Lower lobe of right lung (tissue), 2 donors: Measurements from ENCODE around the gene CTNNBL1. TPM values are rescaled to one million over a fixed set of nuclear protein-coding genes. Genes with fewer than 3 reads are reported as not detected.

Experiments used
- ATAC-seq, 2 donors: fragments of 200-7000 bp; cut with Tn5 transposase; one replicate each; pipeline ENCODE4 v1.9.1; 2020 to 2022; ENCODE audit warnings: mild to moderate bottlenecking in 2 of 2, moderate library complexity in 2 of 2
- DNase-seq: peaks from one replicate; pipeline ENCODE4 v3.0.0-alpha.2; 2020
- H3K27ac ChIP-seq: fragments of 200-600 bp; one replicate; pipeline ENCODE4 v1.8.0; 2022
- H3K27me3 ChIP-seq: fragments of 200-600 bp; one replicate; pipeline ENCODE4 v1.8.0; 2022; ENCODE audit warnings: low read depth
- H3K36me3 ChIP-seq: fragments of 200-600 bp; one replicate; pipeline ENCODE4 v1.8.0; 2022; ENCODE audit warnings: mild to moderate bottlenecking
- H3K4me1 ChIP-seq: fragments of 200-600 bp; one replicate; pipeline ENCODE4 v1.8.0; 2022
- H3K4me3 ChIP-seq: fragments of 200-600 bp; one replicate; pipeline ENCODE4 v1.8.0; 2022; ENCODE audit warnings: mild to moderate bottlenecking
- H3K9me3 ChIP-seq: fragments of 200-600 bp; one replicate; pipeline ENCODE4 v1.8.0; 2022
- intact Hi-C: fragments of 100-400 bp; cut with DNase I; formaldehyde crosslinking; loops from one replicate; pipeline ENCODE4 v1.11.0; 2022
- total RNA-seq: library from RNA; stranded (reverse); fragmentation: NEBNext Ultra II Directional; extraction: Animal tissue kit (Norgen Biotek cat#: 25700); gene quantifications from one replicate; pipeline ENCODE4 v1.2.1, GENCODE V29; 2021
- TF ChIP-seq, protein P1 (sequence below): fragments of 200-600 bp; IDR thresholded peaks from one replicate; pipeline ENCODE4 v1.8.0; 2022; ENCODE audit warnings: antibody characterized with exemption, mild to moderate bottlenecking
- donor health status: DM: no; HTN: yes; CAD: no; lungs with severe emphysema.

The CTNNBL1 gene
- total RNA-seq, 1 donor from 2014 or later = 52.3 TPM

DNA sequence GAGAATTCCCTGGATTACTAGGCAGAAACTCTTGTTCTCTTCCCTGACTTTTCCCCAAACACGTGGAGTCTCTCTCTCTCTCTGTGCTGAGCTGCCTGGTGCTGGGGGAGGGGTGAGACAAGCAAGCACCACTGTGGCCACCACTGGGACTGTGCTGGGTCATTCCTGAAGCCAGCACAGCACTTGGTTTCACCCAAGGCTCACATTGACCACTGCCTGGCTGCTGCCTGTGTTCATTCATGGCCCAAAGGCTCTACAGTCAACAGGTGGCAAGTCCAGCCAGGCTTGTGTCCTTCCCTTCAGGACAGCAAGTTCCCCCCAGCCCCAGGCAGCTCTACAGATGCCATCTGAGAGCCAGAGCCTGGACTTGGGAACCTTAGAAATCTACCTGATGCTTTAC is 92.2 kb downstream of the CTNNBL1 start:
- Histone ChIP-seq H3K27me3 (no peaks in the 10 kb centered on the region), H3K36me3 (peaks cover 42% of the 10 kb centered on the region), H3K4me3 (no peak overlapping the region), H3K4me1 (no peaks in the 10 kb centered on the region), H3K27ac (no peak overlapping the region), H3K9me3 (no peaks in the 10 kb centered on the region)
- intact Hi-C loops = no loop called here
- ATAC-seq = no peak
- no peak for DNase-seq
- TF ChIP-seq, protein P1, sequence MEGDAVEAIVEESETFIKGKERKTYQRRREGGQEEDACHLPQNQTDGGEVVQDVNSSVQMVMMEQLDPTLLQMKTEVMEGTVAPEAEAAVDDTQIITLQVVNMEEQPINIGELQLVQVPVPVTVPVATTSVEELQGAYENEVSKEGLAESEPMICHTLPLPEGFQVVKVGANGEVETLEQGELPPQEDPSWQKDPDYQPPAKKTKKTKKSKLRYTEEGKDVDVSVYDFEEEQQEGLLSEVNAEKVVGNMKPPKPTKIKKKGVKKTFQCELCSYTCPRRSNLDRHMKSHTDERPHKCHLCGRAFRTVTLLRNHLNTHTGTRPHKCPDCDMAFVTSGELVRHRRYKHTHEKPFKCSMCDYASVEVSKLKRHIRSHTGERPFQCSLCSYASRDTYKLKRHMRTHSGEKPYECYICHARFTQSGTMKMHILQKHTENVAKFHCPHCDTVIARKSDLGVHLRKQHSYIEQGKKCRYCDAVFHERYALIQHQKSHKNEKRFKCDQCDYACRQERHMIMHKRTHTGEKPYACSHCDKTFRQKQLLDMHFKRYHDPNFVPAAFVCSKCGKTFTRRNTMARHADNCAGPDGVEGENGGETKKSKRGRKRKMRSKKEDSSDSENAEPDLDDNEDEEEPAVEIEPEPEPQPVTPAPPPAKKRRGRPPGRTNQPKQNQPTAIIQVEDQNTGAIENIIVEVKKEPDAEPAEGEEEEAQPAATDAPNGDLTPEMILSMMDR = no peak

DNA sequence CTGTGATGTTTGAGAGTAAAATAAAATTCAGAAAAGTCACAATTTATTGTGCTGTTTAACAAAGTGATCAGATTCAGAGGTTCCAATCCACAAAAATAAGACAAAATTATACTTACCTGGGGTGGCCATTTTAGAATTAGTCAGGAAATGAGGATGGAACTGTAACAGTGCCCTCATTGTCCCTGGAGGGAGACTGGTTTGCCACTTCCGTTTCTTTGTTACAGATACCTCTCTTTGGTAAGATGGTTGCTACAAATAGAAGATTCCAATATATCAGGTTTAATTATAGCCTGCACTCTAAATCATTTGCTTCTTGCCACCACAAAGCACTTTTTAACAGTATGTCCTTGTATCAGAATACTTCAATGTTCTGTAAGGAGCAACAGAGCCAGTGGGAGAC is 95.6 kb downstream of the CTNNBL1 start:
- no peaks in the 10 kb centered on the region for H3K27me3 ChIP-seq
- H3K4me3 ChIP-seq = no peak overlapping the region
- no peak for DNase-seq
- H3K9me3 ChIP-seq = no peaks in the 10 kb centered on the region
- intact Hi-C loops = no loop called here
- H3K27ac ChIP-seq = no peak overlapping the region
- H3K36me3 ChIP-seq = peaks cover 34% of the 10 kb centered on the region
- ATAC-seq = no peak
- no peaks in the 10 kb centered on the region for H3K4me1 ChIP-seq
- TF ChIP-seq, protein P1 = no peak

DNA sequence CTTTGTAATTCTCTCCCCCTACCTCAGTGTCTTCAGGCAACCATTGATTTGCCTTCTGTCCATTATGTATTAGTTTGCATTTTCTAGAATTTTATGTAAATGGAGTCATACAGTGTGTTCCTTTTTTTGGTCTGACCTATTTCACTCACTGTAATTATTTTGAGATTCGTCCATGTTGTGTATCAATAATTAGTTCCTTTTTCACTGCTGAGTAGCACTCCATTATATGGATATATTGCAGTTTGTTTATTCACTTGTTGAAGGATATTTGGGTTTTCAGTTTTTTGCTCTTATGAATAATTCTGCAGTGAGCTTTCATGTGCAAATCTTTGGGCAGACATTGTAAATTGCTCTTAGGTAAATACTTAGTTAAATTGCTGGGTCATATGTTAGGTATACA is 97.1 kb downstream of the CTNNBL1 start:
- Histone ChIP-seq H3K27ac (no peak overlapping the region), H3K4me1 (no peaks in the 10 kb centered on the region), H3K36me3 (peaks cover 37% of the 10 kb centered on the region), H3K9me3 (no peaks in the 10 kb centered on the region), H3K4me3 (no peak overlapping the region), H3K27me3 (no peaks in the 10 kb centered on the region)
- DNase-seq (no peak), ATAC-seq (no peak)
- TF ChIP-seq, protein P1 = no peak
- intact Hi-C loops = no loop called here

DNA sequence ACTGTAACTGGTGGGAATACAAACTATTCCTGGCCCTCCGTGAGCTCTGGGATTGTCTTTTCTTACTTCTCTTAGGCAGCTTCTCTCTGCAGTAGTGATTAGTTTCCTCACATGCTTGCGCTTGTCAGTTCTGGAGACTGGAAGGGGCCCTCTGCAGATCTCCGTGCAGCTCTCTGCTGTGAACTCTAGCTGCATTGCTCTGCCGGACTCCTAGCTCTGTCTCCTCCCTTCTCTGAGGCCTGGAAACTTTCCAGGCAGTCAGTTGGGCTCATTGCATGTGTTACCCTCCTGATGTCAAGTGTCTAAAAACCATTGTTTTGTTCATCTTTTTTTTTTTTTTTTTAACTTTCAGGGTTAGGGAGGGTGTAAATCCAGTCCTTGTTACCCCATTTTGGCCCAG is 102.3 kb downstream of the CTNNBL1 start:
- DNase-seq (no peak), ATAC-seq (no peak)
- TF ChIP-seq, protein P1 = no peak
- peaks cover 31% of the 10 kb centered on the region for H3K36me3 ChIP-seq
- no peak overlapping the region for H3K27ac ChIP-seq
- intact Hi-C loops = no loop called here
- H3K9me3 ChIP-seq = no peaks in the 10 kb centered on the region
- no peaks in the 10 kb centered on the region for H3K4me1 ChIP-seq
- no peaks in the 10 kb centered on the region for H3K27me3 ChIP-seq
- no peak overlapping the region for H3K4me3 ChIP-seq

DNA sequence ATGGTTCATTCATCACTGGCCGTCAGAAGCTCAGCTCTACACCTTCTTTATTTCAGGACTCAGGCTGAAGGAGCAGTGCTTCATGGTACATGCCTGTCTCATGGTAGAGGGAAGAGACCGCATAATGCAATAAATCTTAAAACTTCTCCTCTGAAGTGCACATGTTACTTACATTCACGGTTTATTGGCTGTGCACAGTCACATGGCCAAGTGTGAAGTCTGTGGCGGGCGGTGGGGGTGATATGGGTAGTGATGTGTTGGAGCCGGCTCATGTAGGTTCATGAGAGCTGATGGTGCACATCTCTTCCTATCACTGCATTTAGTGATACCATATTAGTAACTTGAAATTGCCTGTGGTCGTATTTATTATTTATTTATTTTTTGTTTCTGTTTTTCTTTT is 102.9 kb downstream of the CTNNBL1 start:
- Histone ChIP-seq H3K9me3 (no peaks in the 10 kb centered on the region), H3K36me3 (peaks cover 31% of the 10 kb centered on the region), H3K4me3 (no peak overlapping the region), H3K27ac (no peak overlapping the region), H3K4me1 (no peaks in the 10 kb centered on the region), H3K27me3 (no peaks in the 10 kb centered on the region)
- intact Hi-C loops = no loop called here
- TF ChIP-seq, protein P1 = no peak
- DNase-seq (no peak), ATAC-seq (no peak)

DNA sequence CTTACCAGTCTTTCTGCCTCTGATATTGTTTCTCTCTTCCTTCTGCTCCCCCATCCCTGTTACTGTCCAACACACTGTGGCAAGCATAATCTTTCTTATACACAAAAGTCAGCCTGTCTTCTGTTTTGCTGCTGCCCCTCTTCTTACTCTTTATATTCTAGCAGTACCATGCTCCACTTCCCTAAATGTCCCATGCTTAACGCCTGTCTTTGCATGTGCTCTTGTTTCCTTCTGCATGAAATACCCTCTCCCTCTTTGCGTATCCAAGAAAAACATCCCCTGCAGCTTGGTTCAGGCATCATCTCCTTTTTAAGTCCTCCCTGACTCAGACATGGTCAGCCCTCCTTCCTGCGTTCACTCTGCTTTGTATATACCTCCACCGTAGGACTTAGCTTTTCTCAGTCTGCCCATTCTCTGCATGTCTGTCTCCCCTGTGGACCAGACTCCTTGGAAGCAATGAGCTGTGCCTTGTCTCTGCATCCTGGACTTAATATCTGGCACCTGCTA is 103.9 kb downstream of the CTNNBL1 start:
- ATAC-seq (no peak), DNase-seq (no peak)
- H3K27ac ChIP-seq = no peak overlapping the region
- H3K9me3 ChIP-seq = no peaks in the 10 kb centered on the region
- H3K36me3 ChIP-seq = peaks cover 32% of the 10 kb centered on the region
- intact Hi-C loops = no loop called here
- H3K4me3 ChIP-seq = no peak overlapping the region
- H3K27me3 ChIP-seq = no peaks in the 10 kb centered on the region
- TF ChIP-seq, protein P1 = no peak
- H3K4me1 ChIP-seq = no peaks in the 10 kb centered on the region
